Middle frontal gyrus (tissue), 1 donor: Measurements from ENCODE around the gene FBRSL1.

Source experiments
- DNase-seq: peaks from one replicate; pipeline ENCODE4 v3.0.0-alpha.2; 2015; ENCODE audit warnings: low spot score; ENCODE audit errors: extremely low spot score

Gene FBRSL1

DNA sequence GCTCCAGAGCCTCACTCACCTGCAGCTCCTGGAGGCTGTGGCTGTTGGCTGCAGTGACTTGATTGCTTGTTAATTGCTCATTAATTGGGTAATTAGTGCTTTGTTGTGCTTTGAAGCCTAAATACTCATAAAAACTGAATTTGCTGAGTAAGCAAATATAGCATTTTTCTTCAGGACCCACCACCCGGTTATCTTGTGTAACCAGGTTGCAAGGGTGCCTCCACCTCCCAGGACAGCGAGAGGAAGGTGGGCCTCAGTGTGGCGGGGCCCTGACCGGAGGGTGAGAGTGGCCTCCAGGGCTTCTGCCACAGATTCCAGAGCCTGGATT lies 48.7 kb downstream of the FBRSL1 start:
- no peak for DNase-seq

DNA sequence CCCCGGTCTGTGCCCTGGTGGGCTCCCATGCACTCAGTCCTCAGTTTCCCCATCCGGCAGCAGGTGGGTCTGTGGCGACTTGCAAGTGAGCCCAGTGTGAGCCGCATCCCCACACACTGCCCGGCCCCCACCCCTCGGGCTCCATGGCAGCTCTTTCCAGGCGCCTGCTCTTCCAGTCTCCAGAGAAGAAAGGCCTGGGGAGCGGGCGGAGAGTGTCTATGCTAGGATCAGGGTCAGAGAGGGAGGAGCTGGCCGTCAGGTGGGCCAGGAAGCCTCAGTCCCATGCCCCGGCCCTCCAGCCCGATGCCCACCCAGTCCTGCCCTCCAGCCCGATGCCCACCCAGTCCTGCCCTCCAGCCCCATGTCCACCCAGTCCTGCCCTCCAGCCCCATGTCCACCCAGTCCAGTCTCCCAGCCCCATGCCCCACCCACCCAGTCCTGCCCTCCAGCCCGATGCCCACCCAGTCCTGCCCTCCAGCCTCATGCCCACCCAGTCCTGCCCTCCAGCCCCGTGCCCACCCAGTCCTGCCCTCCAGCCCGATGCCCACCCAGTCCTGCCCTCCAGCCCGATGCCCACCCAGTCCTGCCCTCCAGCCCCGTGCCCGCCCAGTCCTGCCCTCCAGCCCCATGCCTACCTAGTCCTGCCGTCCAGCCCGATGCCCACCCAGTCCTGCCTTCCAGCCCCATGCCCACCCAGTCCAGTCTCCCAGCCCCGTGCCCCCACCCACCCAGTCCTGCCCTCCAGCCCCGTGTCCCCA lies 49.2 kb downstream of the FBRSL1 start:
- no peak for DNase-seq

DNA sequence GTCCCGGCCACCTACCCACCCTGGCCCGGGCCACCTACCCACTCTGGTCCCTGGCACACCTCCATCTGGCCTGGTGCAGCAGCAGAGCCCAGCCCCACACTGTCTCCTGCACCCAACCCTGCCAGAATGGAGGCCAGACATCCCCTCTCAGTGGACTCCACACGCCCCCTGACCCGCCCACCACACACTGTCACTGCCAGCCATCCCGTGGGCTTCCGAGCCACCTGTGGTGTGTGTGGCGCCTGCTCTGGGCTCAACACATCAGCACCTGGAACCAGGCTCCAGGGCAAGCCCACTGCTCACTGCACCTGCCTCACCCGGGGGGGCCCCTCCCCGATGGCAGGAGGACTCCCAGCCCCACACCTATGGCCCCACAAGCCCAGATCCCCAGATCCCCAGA lies 50.5 kb downstream of the FBRSL1 start:
- DNase-seq, result no peak

DNA sequence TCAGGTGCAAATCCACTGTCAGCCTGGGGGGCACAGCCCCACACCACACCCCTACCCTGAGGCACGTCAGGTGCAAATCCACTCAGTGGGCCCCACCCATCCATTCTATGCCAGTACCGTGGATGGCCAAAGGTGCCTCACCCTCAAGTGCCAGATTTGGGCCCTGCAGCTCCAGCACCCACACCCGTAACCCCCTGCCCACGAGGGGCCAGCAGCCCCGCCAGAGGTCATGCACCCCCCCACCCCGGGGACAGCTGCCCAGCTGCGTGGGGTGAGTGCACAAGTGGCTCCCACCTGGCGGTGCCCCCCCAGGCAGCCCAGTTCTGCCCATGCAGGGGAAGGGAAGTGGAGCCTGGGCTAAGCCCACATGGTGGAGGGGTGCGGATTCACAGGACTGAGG lies 51.2 kb downstream of the FBRSL1 start:
- no peak for DNase-seq

DNA sequence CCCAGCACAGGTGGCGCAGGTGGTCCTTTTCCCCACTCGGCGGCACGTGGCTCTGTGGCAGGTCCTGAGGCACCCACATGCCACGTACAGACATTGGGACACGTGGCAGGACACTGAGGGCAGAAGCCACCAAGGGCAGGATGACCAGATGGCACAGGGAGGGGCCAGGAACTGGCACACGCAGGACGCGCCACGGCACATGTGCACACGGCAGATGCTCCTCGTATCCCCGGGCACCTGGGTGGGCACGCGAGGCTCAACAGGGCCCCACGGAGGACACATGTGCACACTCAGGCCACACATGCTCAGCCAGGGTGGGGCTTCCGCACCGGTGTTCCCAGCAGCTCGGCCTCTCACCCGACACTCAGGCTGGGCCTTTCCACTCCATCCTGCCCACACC lies 52.0 kb downstream of the FBRSL1 start:
- DNase-seq, result no peak

DNA sequence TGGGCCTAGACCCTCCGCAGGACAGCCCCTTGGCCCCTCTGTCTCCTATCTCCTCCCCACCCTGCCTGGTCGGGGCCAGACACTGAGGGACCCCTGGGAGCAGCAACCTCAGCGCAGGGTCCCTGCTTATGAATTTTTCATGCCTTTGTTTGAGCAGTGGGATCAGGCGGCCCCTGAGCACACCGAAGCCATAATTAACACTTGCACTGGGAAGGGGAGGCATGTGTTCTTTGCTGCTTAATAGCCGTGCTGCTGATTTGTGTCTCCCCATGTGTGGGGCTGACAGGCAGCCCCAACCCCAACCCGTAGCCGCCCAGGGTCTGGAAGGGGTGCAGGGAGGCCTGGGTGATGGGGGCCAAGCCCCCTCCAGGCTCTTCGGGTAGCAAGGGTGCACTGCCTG lies 52.7 kb downstream of the FBRSL1 start:
- DNase-seq, result no peak

DNA sequence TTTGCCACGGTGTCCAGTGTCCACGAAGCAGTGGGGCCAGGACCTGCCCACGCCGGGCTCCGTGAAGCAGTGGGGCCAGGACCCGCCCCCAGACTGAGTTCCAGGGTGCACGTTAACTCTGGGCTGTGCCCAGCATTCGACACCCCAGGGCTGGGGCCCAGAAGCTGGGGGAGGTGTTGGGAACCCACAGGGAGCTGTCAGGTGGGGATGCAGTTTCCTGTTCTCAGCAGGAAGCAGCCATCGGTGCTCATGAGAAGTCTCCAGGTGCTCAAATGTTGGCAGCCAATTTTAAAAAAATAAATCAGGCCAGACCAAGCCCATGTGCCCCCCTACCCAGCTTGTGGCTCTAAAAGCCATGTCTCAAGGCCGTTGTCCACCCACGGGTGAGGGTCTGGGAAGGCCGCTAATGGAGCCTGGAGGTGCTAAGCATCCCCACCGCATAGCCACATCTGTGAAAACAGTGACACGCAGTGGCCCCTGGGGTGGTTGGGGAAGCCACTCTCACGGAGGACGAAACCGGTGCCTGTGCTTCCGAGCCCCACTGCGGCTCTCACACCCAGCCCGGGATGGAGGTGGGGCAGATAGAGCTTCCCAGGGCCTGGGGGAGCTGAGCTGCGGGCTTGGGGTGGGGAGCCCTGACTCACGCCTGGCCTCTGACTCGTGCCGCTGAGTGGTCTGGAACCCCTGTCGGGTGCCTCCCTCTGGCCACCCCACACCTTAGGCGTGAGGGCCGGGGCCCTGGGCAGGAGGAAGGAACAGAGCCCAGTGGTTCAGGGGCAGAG lies 53.5 kb downstream of the FBRSL1 start:
- no peak for DNase-seq

DNA sequence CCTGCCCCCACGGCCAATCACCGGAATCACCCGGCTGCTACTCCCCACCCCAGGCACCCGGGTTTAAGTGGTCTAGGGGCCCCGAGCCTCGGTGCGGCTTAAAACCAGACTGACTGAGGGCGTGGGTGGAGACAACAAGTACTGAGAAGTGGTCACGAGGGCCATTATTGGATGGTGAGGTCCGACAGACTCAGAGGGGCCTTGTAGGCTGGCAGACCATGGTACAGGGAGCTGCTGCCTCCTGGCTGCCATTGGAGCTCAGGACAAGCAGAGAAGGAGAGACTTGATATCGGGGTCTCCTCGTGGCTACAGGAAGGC lies 54.1 kb downstream of the FBRSL1 start:
- DNase-seq, result no peak

DNA sequence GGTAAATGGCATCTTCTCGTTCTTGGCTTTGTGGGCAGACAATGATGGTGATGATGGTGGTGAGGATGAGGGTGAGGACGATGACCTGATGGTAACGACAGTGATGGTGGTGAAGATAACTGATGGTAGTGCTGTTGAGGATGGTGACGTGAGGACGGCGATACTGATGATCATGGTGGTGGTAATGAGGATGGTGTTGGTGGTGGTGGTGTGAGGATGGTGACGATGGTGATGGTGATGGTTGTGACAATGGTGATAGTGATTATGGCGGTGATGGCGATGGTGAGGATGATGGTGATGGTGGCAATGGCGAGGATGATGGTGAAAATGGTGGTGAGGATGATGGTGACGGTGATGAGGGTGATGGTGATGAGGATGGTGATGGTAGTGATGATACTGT lies 54.5 kb downstream of the FBRSL1 start:
- DNase-seq, result no peak

DNA sequence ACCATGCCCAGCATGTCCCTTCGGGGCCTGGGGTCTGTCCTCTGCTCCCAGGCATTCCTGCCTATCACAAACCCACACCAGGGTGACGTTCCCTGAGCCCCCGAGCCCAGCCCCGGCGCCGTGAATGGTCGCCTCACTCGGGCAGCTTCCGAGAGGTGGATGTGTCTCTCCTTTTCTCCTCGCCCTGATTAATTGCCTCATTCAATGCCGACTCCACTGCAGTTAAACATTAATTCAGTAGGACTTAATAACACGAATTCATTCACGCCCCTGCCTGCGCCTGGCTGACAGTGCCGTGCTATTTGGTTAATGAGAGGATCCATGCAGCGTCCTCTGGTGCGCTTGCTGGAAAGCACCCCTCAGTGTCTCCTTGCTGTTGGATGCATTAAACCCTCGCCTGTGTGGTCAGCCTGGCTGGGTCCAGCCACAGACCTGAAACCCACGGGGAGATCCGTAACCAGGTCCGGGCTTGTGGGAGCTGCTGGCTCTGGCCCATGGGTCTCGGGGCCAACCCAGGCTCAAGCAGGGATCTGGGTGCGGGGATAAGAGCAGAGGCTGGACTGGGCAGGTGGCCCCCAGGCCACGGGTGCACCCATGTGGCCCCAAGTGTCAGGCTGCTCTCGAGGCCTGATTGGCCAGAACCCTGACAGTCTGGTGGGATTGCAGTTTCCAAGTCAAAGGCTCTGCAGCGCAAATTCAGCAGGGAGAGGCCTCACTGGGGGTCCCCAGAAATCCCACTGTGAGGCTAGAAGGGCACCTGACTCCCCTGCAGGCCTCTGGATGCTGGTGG lies 55.4 kb downstream of the FBRSL1 start:
- DNase-seq, result no peak

DNA sequence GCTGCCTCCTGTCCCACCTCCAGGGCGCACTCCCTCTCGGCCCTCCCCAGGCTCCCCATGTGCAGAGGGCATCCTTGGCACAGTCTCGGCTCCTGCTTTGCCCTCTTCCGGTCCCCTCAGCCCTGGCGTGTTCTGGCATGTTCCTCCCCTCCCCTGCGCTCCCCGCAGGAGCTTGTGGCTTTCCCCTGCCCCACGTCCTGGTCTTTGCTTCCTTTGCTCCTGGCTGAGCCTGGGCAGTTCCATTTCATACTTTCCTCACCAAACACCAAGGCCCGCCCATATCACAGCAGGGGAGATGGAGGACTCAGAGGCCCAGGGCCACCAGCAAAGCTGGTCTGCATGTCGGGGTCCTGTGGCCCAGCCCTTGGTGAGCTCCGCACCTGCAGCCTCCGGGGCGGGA lies 56.0 kb downstream of the FBRSL1 start:
- DNase-seq, result no peak

DNA sequence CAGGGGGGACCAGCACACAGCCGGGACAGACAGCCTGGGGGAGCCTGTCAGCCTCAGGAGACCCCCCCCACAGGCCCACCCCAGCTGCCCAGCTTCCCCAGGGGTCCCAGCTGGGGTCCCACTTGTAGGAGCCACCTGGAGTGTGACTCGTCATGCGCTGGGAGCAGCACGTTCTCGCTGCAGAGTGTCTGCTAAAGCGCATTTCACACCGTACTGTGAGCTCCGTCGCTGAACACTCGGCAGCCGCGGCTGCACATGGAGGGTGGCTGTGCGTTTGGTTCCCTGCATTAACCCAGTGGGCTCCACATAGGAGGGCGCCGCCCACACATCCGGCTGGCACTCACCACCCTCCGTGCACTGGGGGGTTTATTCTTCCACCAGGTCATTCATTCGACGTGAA lies 56.7 kb downstream of the FBRSL1 start:
- no peak for DNase-seq

DNA sequence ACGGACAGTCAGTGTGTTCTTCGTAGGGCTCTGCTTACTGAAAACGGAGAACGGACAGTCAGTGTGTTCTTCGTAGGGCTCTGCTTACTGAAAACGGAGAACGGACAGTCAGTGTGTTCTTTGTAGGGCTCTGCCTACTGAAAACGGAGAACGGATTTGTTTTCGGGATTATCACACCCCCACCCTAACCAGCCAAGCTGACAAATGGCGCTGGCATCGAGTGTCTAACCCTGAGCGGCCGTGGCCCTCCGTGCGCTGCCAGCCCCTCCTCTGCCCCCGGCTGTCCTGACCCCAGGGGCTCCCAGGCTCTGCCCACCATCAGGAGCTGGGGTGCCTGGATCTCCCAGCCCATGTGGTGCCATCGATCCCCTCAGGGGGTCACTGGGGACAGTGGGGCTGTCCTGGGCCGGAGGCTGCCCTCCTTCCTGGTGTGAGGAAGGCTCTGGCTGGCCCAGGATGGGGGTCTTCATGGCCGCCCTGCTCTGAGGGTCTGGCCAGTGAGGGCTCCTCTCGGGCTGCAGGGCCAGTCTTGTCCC lies 57.3 kb downstream of the FBRSL1 start:
- DNase-seq, result no peak

DNA sequence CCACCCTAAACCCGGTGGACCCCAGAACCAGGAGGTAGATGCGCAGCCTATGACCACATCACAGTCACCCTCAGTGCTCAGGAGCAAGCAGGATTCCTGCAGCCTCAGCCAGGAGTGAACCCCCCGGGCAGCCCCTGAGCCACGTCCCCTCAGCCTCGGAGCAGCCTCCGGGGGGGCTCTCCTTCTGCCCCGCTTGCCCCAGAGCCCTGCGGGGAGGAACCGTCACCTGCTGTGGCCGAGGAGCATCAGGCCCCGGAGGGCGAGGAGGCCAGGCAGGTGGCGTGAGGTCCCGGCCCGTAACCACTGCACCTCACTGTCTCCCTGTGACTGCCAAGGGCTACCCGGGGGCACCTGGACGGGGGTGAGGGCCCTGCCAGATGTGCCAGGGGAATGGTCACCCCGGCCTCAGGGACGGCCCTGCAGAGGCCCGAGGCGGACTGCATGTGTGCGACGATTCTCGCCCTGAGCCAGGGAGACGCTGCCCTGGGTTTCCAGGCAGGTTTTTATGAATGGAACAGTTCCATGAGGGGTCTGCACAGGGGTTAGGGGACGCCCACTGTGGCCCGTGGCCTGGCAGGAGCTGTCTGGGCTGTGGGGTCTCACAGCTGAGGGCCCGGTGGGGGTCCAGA lies 58.6 kb downstream of the FBRSL1 start:
- DNase-seq, result no peak

DNA sequence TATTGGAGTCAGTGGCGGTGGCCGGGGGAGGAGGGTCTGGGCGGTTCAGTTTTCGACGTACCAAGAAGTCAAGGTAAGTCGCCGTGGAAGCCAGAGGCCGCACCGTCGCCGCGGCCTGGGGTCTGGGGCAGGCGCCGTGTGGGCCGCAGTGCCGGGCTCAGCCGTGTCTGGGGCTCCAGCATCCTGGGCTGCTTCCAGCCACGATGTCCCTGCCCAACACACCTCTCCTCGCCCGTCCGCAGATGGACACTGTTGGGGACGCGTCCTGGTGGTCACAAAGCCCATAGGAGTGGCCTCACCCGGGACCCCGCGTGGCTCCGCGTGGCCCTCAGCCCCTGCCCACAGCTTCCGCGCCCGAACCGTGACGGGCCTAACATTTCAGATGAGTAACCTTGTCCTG lies 59.1 kb downstream of the FBRSL1 start:
- no peak for DNase-seq

DNA sequence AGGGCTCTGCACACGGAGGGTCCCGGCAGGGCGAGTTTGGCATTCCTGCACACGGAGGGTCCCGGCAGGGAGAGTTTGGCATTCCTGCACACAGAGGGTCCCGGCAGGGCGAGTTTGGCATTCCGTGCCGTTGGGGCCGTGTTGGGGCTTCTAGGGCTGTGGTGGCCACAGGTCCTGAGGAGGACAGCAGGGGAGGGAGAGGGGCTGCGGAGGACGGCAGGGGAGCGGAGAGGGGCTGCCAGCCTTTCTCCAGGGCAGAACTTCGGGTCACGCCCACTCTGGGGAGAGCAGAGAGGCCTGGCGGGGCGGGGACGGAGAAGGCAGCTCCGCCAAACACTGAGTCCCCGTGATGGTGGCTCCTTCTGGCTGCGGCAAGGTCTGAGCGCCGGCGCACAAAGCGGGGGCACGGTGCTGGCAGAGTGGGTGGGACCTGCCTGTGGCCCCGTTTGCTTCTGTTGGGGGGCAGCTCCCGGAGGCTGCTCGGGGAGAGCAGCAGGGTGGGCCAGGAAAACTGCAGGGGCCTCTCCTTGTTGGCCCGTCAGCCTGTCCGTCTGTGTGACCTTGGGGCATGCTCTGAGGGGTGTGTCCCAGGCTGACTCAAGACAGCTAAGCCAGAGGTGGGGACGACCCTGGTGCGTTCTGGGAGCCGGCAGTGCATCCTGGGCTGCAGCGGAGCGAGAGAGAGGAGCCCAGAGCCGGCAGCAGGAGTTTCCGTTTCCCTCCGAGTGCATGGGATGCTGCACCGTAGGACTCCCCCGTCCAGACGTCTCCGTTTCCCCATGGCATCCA lies 60.3 kb downstream of the FBRSL1 start:
- DNase-seq, result no peak

DNA sequence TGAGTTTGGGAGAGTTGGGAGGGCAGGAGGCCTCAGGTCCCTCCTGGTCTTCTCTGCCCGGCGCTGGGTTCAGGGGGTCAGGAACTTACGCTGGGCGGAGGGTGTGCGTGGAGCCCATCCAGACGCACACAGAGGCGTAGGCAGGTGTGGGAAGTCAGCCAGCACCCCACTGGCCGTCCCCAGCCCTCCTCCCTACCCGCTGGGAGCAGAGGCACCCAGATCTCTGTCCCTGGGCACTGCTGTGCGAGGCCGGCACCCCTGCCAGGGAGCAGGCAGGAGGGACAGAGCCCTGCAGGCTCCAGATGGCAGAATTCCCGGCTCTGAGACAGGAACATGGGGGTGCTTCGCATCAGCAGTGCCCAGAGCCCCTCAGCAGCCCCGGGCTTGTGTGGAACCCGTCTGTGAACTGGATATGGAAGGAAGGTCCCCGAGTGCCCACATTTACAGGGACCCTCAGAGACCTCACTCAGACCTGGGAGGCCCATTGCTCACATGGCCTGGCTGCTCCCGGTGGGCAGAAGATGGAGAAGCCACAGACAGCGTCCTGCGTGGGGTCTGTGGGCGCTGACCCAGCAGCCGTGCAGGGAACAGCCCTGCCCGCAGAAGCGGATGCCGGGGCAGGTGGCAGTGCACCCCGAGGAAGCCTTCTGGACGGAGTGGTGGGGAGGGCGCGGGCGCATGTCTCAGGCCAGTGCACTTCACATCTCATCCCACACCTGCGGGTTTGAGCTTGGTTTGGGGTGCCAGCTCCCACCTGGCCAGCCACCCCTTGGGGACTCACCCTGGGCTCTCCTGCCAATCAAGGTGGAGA lies 61.1 kb downstream of the FBRSL1 start:
- no peak for DNase-seq

DNA sequence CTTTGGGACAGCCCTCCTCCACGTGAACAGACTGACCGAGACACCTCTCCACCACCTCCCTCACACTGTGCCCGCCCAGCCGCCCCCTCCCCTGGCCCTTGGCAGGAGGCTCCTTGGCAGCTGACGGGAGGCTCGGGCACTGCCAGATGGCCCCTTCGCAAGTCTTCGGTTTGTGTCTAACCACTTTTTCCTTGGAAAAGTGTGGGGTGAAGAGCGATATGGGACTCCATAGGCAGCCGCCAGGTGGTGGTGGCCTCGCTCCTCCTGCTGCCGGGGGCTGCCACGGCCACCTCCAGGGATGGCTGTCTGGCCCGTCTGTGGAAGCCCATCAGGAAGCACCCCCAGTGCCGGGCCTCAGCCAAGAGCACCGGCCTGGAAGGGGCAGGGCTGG lies 61.7 kb downstream of the FBRSL1 start:
- no peak for DNase-seq

DNA sequence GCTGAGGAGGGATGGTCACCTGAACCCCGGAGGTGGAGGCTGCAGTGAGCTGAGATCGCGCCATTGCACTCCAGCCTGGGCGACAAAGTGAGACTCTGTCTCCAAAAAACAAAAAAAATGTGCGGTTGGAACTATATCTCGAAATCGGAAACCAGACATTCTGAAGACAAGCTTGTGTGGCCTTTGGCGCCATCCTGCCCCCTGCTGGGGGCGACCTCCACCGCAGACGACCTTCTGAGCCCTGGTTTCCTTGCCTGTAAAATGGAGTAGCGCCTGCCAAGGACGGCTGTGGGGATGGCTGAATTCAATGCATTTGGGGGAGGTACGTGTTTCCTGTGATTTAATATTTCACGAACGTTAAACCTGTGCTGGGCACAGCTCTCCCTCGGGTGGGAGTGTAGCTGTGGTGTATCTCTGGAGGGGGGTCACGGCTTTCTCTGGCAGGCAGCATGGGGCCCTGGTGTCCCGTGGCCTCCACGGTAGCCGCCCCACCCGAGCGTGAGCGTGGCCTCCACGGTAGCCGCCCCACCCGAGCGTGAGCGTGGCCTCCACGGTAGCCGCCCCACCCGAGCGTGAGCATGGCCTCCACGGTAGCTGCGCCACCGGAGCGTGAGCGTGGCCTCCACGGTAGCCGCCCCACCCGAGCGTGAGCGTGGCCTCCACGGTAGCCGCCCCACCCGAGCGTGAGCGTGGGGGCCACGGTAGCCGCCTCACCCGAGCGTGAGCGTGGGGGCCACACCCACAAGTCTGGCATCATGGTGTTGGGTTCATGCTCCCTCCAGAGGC lies 65.1 kb downstream of the FBRSL1 start:
- DNase-seq, result no peak
